Astrocyte of the hippocampus (primary cell): ENCODE results near the gene HCK.
"Not testable (repeated sequence)": the region's sequence is repeated elsewhere in the genome, so short reads cannot be mapped to it uniquely, and the experiment has no call there.

Experiments used
- DNase-seq: peaks from one replicate; pipeline ENCODE4 v3.0.0; 2011; ENCODE audit warnings: low read depth, low spot score

Gene HCK

GRCh38 chr20:32028647-32029372, 23.2 kb upstream of the HCK start:
- DNase-seq = peak; percentile 44

- no peak for DNase-seq
These were observed 22.5 kb upstream of the HCK start for GRCh38 chr20:32029561-32029960.

GRCh38 chr20:32031007-32031958, 20.8 kb upstream of the HCK start:
- DNase-seq = peak; percentile 88

GRCh38 chr20:32033316-32033715, 18.7 kb upstream of the HCK start:
- no peak for DNase-seq

GRCh38 chr20:32033721-32034120, 18.3 kb upstream of the HCK start:
- not testable (repeated sequence) for DNase-seq

- no peak for DNase-seq
These were observed 17.2 kb upstream of the HCK start for GRCh38 chr20:32034581-32035425.

- no peak for DNase-seq
These were observed 16.6 kb upstream of the HCK start for GRCh38 chr20:32035426-32035779.

- DNase-seq = no peak
These were observed 15.8 kb upstream of the HCK start for GRCh38 chr20:32036252-32036651.

GRCh38 chr20:32036716-32037485, 15.1 kb upstream of the HCK start:
- no peak for DNase-seq

- DNase-seq = peak; percentile 19
These were observed 14.1 kb upstream of the HCK start for GRCh38 chr20:32037929-32038328.

GRCh38 chr20:32040142-32040953, 11.7 kb upstream of the HCK start:
- DNase-seq = no peak

- no peak for DNase-seq
These were observed 6.0 kb upstream of the HCK start for GRCh38 chr20:32045999-32046398.

- DNase-seq = no peak
These were observed 1.7 kb upstream of the HCK start for GRCh38 chr20:32050324-32050841.

GRCh38 chr20:32050851-32051556, 1.0 kb upstream of the HCK start:
- DNase-seq = peak; percentile 46

GRCh38 chr20:32051720-32052089, 337 bp upstream of the HCK start:
- no peak for DNase-seq

GRCh38 chr20:32052778-32053362, 828 bp downstream of the HCK start:
- DNase-seq = no peak

- DNase-seq = no peak
These were observed 1.6 kb downstream of the HCK start for GRCh38 chr20:32053648-32054047.

GRCh38 chr20:32056708-32057483, 4.9 kb downstream of the HCK start:
- no peak for DNase-seq
